CD14-positive monocyte (primary cell): Measurements from ENCODE around the gene HPS1. TPM values are rescaled to one million over a fixed set of nuclear protein-coding genes. Genes with fewer than 3 reads are reported as not detected.

Experiments
- DNase-seq, 3 donors: peaks; one replicate each; pipeline ENCODE4 v3.0.0-alpha.2; 2011 to 2022
- H2AFZ ChIP-seq: 2 replicates; pipeline ENCODE4 v1.6.0; 2012; ENCODE audit warnings: mild to moderate bottlenecking, low read depth, low read length, inconsistent platforms; ENCODE audit not compliant: insufficient read depth, poor library complexity, severe bottlenecking
- H3K27ac ChIP-seq, 2 donors: 1 replicate in 1 of 2; 2 replicates in 1 of 2; pipeline ENCODE4 v1.5.1; 2012 to 2013; ENCODE audit warnings: low read length in 2 of 2, control low read depth in 1 of 2, inconsistent platforms in 1 of 2, low read depth in 1 of 2, mild to moderate bottlenecking in 1 of 2
- H3K27me3 ChIP-seq, 2 donors: one replicate each; pipeline versions ENCODE4 v1.6.0 to v1.6.1; 2011 to 2013; ENCODE audit warnings: low read length in 2 of 2; ENCODE audit not compliant: control insufficient read depth in 2 of 2, insufficient read depth in 2 of 2
- H3K36me3 ChIP-seq, 2 donors: replicated peaks in 1 of 2; 1 replicate in 1 of 2; 2 replicates in 1 of 2; pipeline versions ENCODE4 v1.5.1 to v1.6.1; 2012 to 2013; ENCODE audit warnings: low read length in 2 of 2, control low read depth in 1 of 2, inconsistent platforms in 1 of 2, mild to moderate bottlenecking in 1 of 2; ENCODE audit not compliant: insufficient read depth in 2 of 2, control insufficient read depth in 1 of 2
- H3K4me1 ChIP-seq, 2 donors: 1 replicate in 1 of 2; 2 replicates in 1 of 2; pipeline versions ENCODE4 v1.5.1 to v1.6.1; 2012 to 2013; ENCODE audit warnings: low read length in 2 of 2, control low read depth in 1 of 2, inconsistent platforms in 1 of 2, mild to moderate bottlenecking in 1 of 2, moderate library complexity in 1 of 2; ENCODE audit not compliant: insufficient read depth in 2 of 2, control insufficient read depth in 1 of 2
- H3K4me2 ChIP-seq: replicated peaks from 2 replicates; pipeline ENCODE3; 2012; ENCODE audit warnings: low read length, moderate library complexity, mild to moderate bottlenecking; ENCODE audit not compliant: poor library complexity, severe bottlenecking; ENCODE audit errors: extremely low read depth
- H3K4me3 ChIP-seq, 3 experiments: fragments of 200-600 bp in 1 of 3; sonication (generic) in 1 of 3; replicated peaks in 1 of 3; 1 replicate in 2 of 3; 2 replicates in 1 of 3; pipeline ENCODE4 v1.5.1; 2011 to 2013; ENCODE audit warnings: low read length in 3 of 3, mild to moderate bottlenecking in 3 of 3, control low read depth in 2 of 3, low read depth in 2 of 3, inconsistent platforms in 1 of 3, moderate library complexity in 1 of 3
- H3K79me2 ChIP-seq: 2 replicates; pipeline ENCODE4 v1.6.0; 2012; ENCODE audit warnings: mild to moderate bottlenecking, control low read depth, inconsistent platforms, low read length, moderate library complexity; ENCODE audit not compliant: insufficient read depth
- H3K9ac ChIP-seq: 2 replicates; pipeline ENCODE4 v1.6.0; 2017; ENCODE audit warnings: low read length, mild to moderate bottlenecking; ENCODE audit not compliant: insufficient read depth, poor library complexity, severe bottlenecking
- H3K9me3 ChIP-seq, 2 donors: replicated peaks in 1 of 2; 1 replicate in 1 of 2; 2 replicates in 1 of 2; pipeline versions ENCODE4 v1.5.1 to v1.6.1; 2012 to 2013; ENCODE audit warnings: low read length in 2 of 2, control low read depth in 1 of 2; ENCODE audit not compliant: control insufficient read depth in 1 of 2, insufficient read depth in 1 of 2
- H4K20me1 ChIP-seq: 2 replicates; pipeline ENCODE4 v1.6.0; 2012; ENCODE audit warnings: mild to moderate bottlenecking, low read length, control low read depth, moderate library complexity; ENCODE audit not compliant: insufficient read depth
- H3K27ac Mint-ChIP-seq, 7 donors: one replicate each; pipeline ENCODE4 v1.8.0; 2020; ENCODE audit warnings: mild to moderate bottlenecking in 7 of 7, mixed read lengths in 7 of 7, moderate library complexity in 6 of 7, inconsistent platforms in 2 of 7
- H3K27me3 Mint-ChIP-seq, 3 donors: one replicate each; pipeline ENCODE4 v1.8.0; 2021 to 2022; ENCODE audit warnings: low read depth in 3 of 3, mild to moderate bottlenecking in 3 of 3, mixed read lengths in 3 of 3, moderate library complexity in 3 of 3, inconsistent platforms in 1 of 3
- H3K36me3 Mint-ChIP-seq, 2 donors: one replicate each; pipeline ENCODE4 v1.8.0; 2020; ENCODE audit warnings: mixed read lengths in 2 of 2, inconsistent platforms in 1 of 2, mild to moderate bottlenecking in 1 of 2
- H3K4me1 Mint-ChIP-seq: one replicate; pipeline ENCODE4 v1.8.0; 2020; ENCODE audit warnings: mild to moderate bottlenecking, mixed read lengths
- H3K4me3 Mint-ChIP-seq, 2 donors: one replicate each; pipeline ENCODE4 v1.8.0; 2020; ENCODE audit warnings: mild to moderate bottlenecking in 2 of 2, mixed read lengths in 2 of 2, moderate library complexity in 1 of 2
- H3K9me3 Mint-ChIP-seq, 7 donors: one replicate each; pipeline ENCODE4 v1.8.0; 2020 to 2022; ENCODE audit warnings: mixed read lengths in 7 of 7, mild to moderate bottlenecking in 6 of 7, moderate library complexity in 6 of 7, inconsistent platforms in 2 of 7
- CTCF ChIP-seq: fragments of 200-600 bp; IDR thresholded peaks from one replicate; pipeline ENCODE4 v1.8.0; 2022; ENCODE audit warnings: antibody characterized with exemption, mild to moderate bottlenecking
- whole genome bisulfite sequencing: methylation state at CpG from one replicate; pipeline ENCODE4 v1.1.5; 2013; ENCODE audit warnings: missing lambda C conversion rate; ENCODE audit not compliant: insufficient coverage; 5-methylcytosine and 5-hydroxymethylcytosine counted together
- intact Hi-C, 2 donors: fragments of 100-400 bp; cut with micrococcal nuclease; formaldehyde crosslinking; loops; one replicate each; pipeline versions ENCODE4 v1.15.0 to v1.15.1; 2023
- polyA plus RNA-seq, 3 donors: library from polyadenylated mRNA; depleted of rRNA in 1 of 3; unstranded in 2 of 3; stranded (reverse) in 1 of 3; fragments of 300-500 nt in 2 of 3; fragments of >200 nt in 1 of 3; fragmentation: Illumina TruSeq in 2 of 3; gene quantifications; 1 replicate in 2 of 3; 2 replicates in 1 of 3; pipeline ENCODE4 v1.2.3, GENCODE V29; 2012 to 2021

The HPS1 gene
- polyA plus RNA-seq, 3 donors = 73.0 to 135 (median 85.2) TPM

GRCh38 chr10:98400482-98400881 lies 46.3 kb downstream of the HPS1 start:
- H3K4me1 Mint-ChIP-seq = peaks cover 4% of the 10 kb centered on the region
- no peaks in the 10 kb centered on the region for H3K79me2 ChIP-seq
- TF ChIP-seq CTCF = no peak
- H3K4me3 ChIP-seq = no peak overlapping the region
- no peaks in the 10 kb centered on the region for H4K20me1 ChIP-seq
- no peaks in the 10 kb centered on the region for H3K4me1 ChIP-seq
- H3K27ac ChIP-seq = no peak overlapping the region
- no peak overlapping the region for H3K4me3 Mint-ChIP-seq
- H2AFZ ChIP-seq = no peak overlapping the region
- peaks cover 4 to 8% of the 10 kb centered on the region in 2 donors for H3K36me3 Mint-ChIP-seq
- peaks cover 0 to 5% (median 3%) of the 10 kb centered on the region in 3 donors for H3K27me3 Mint-ChIP-seq
- H3K27me3 ChIP-seq = no peaks in the 10 kb centered on the region
- H3K36me3 ChIP-seq = no peaks in the 10 kb centered on the region
- peak in 1 of 3 donors; percentile 11 for DNase-seq
- WGBS = 89% methylated on average over 1 of the region's 2 CpGs
- intact Hi-C loops = no loop called here
- no peaks in the 10 kb centered on the region for H3K9me3 ChIP-seq
- H3K4me2 ChIP-seq = no peak overlapping the region
- H3K9me3 Mint-ChIP-seq = peaks cover 0 to 3% (median 0%) of the 10 kb centered on the region in 7 donors
- no peak overlapping the region for H3K9ac ChIP-seq
- no peak overlapping the region for H3K27ac Mint-ChIP-seq

- H2AFZ ChIP-seq = no peak overlapping the region
- H3K4me1 ChIP-seq = no peaks in the 10 kb centered on the region
- no peaks in the 10 kb centered on the region for H3K79me2 ChIP-seq
- H3K9ac ChIP-seq = no peak overlapping the region
- Mint-ChIP-seq H3K4me3 (no peak overlapping the region), H3K9me3 (peaks cover 0 to 3% (median 0%) of the 10 kb centered on the region in 7 donors), H3K4me1 (peaks cover 4% of the 10 kb centered on the region), H3K27ac (no peak overlapping the region), H3K36me3 (peaks cover 4 to 8% of the 10 kb centered on the region in 2 donors), H3K27me3 (peaks cover 0 to 5% (median 3%) of the 10 kb centered on the region in 3 donors)
- DNase-seq = no peak
- H3K4me3 ChIP-seq = no peak overlapping the region
- TF ChIP-seq CTCF = no peak
- no peaks in the 10 kb centered on the region for H3K36me3 ChIP-seq
- no peaks in the 10 kb centered on the region for H3K9me3 ChIP-seq
- intact Hi-C loops = no loop called here
- no peaks in the 10 kb centered on the region for H3K27me3 ChIP-seq
- H3K27ac ChIP-seq = no peak overlapping the region
- H3K4me2 ChIP-seq = no peak overlapping the region
- WGBS = 96% methylated on average over 9 of the region's 9 CpGs
- H4K20me1 ChIP-seq = no peaks in the 10 kb centered on the region
Observed at GRCh38 chr10:98399784-98400183, 47.0 kb downstream of the HPS1 start.
